Measurements from ENCODE around the gene C6orf15. TPM values are rescaled to one million over a fixed set of nuclear protein-coding genes. Genes with fewer than 3 reads are reported as not detected.

The C6orf15 gene
- total and polyA plus RNA-seq, 10 donors, result not detected

DNA sequence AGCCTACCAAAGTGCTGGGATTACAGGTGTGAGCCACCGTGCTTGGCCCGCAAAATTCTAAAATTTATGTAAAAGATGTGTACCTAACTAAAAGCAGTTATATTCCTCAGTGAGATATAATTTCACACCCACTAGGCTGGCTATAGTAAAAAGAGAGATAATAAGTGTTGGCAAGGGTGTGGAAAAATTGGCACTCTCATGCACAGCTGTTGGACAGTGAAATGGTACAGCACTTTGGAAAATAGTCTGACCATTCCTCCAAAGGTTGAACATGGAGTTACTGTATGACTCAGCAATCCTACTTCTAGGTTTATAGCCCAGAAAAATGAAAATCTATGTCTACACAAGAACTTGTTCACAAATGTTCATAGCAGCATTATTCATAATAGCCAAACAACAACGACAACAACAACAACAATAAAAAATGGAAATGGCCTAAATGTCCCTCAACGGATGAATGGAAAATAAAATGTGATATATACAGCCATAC is 13.9 kb downstream of the C6orf15 start:
- Histone ChIP-seq H3K4me3 (no peak overlapping the region), H3K9me3 (no peaks in the 10 kb centered on the region), H3K4me1 (peaks cover 11 to 42% (median 30%) of the 10 kb centered on the region in 6 donors), H3K27ac (no peak overlapping the region), H3K27me3 (replicated peaks in 1 of 7) (no peaks in the 10 kb centered on the region), H3K36me3 (no peaks in the 10 kb centered on the region)
- TF ChIP-seq POLR2A (IDR thresholded peaks at IDR 0.05) (no peak), POLR2AphosphoS5 (IDR thresholded peaks at IDR 0.05) (no peak)
- TF ChIP-seq, protein P1, sequence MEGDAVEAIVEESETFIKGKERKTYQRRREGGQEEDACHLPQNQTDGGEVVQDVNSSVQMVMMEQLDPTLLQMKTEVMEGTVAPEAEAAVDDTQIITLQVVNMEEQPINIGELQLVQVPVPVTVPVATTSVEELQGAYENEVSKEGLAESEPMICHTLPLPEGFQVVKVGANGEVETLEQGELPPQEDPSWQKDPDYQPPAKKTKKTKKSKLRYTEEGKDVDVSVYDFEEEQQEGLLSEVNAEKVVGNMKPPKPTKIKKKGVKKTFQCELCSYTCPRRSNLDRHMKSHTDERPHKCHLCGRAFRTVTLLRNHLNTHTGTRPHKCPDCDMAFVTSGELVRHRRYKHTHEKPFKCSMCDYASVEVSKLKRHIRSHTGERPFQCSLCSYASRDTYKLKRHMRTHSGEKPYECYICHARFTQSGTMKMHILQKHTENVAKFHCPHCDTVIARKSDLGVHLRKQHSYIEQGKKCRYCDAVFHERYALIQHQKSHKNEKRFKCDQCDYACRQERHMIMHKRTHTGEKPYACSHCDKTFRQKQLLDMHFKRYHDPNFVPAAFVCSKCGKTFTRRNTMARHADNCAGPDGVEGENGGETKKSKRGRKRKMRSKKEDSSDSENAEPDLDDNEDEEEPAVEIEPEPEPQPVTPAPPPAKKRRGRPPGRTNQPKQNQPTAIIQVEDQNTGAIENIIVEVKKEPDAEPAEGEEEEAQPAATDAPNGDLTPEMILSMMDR (IDR thresholded peaks at IDR 0.05 in 8 of 11, conservative IDR thresholded peaks at IDR 0.05 in 3 of 11), result no peak
- DNase-seq, result no peak
- intact Hi-C loops (cut with DNase I; ENCODE audit: low total_unique reads), result no loop called here
- 86 to 97% (median 92%) methylated on average over 4 of the region's 4 CpGs for WGBS, 5 donors

DNA sequence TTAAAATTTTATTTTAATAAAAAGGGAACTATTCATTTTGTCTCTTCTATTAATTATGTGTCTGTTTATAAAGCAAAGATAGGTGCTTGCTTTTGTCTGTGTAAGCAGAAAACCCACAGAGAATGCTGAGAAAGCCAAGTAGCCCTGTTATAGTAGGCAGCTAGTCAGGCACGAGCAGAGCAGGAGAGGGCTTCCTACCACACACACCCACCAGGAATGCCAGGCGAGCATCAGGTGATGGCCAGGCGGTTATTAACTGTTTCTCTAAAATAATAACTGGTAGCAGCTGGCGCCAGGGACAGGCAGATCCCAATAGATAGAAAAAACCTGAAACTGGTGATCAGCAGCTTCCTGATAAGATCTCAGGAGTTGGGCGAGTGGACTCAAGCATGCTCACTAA is 15.7 kb downstream of the C6orf15 start:
- 60 to 78% (median 72%) methylated on average over 5 of the region's 5 CpGs for WGBS, 5 donors
- TF ChIP-seq POLR2AphosphoS5 (IDR thresholded peaks at IDR 0.05), result no peak
- TF ChIP-seq, protein P1 (IDR thresholded peaks at IDR 0.05 in 8 of 11, conservative IDR thresholded peaks at IDR 0.05 in 3 of 11), result no peak
- TF ChIP-seq POLR2A (IDR thresholded peaks at IDR 0.05), result no peak
- Histone ChIP-seq H3K27ac (no peak overlapping the region), H3K27me3 (replicated peaks in 1 of 7) (no peaks in the 10 kb centered on the region), H3K4me3 (no peak overlapping the region), H3K9me3 (no peaks in the 10 kb centered on the region), H3K36me3 (no peaks in the 10 kb centered on the region), H3K4me1 (peaks cover 11 to 45% (median 30%) of the 10 kb centered on the region in 6 donors)
- intact Hi-C loops (cut with DNase I; ENCODE audit: low total_unique reads), result no loop called here
- DNase-seq, result no peak

DNA sequence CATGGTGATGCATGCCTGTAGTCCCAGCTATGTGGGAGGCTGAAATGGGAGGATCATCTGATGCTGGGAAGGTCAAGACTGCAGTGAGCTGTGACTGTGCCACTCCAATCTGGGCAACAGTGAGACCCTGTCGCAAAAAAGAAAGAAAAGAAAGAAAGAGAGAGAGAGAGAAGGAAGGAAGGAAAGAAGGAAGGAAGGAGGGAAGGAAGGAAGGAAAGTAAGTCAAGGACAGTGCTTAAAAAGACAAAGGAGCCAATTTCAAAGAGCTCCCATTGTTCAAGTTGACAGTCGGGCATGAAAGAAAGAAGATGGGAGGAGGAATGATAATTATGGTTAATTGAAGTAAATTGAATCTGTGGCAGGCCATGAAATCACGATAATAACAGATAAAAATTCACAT is 16.2 kb downstream of the C6orf15 start:
- WGBS, 5 donors, result 62 to 79% (median 75%) methylated on average over 3 of the region's 3 CpGs
- H3K36me3 ChIP-seq, result no peaks in the 10 kb centered on the region
- H3K27me3 ChIP-seq (replicated peaks in 1 of 7), result no peaks in the 10 kb centered on the region
- TF ChIP-seq, protein P1 (IDR thresholded peaks at IDR 0.05 in 8 of 11, conservative IDR thresholded peaks at IDR 0.05 in 3 of 11), result no peak
- TF ChIP-seq POLR2A (IDR thresholded peaks at IDR 0.05) (no peak), POLR2AphosphoS5 (IDR thresholded peaks at IDR 0.05) (no peak)
- intact Hi-C loops (cut with DNase I; ENCODE audit: low total_unique reads), result no loop called here
- peaks cover 11 to 45% (median 30%) of the 10 kb centered on the region in 6 donors for H3K4me1 ChIP-seq
- DNase-seq, result no peak
- H3K4me3 ChIP-seq, result no peak overlapping the region
- no peak overlapping the region for H3K27ac ChIP-seq
- H3K9me3 ChIP-seq, result no peaks in the 10 kb centered on the region

DNA sequence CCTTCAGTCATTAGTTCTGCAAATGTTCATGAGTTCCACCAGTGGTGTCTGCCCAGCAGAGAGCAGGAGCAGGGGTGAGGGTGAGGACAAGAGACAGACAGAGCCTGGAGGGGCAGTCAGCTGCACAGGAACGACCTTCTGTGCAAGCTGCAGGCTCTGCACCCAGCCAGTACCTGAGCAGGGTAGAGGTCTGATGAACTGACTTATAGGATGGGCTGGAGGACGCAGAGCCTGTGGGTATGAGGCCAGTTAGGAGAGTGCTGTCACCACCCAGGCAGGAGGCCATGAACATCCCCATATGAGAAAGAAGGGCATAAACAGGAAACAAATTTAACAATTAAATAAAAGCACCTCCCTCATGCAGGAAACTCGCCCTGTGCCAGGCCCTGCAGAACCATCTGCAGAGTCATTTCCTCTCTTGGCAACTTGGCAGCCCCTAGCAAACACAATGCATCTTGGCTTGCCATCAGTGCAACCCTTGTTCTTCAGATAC is 17.9 kb downstream of the C6orf15 start:
- peak in 2 of 3 donors; percentile 58 to 81 for TF ChIP-seq POLR2AphosphoS5 (IDR thresholded peaks at IDR 0.05)
- TF ChIP-seq, protein P1 (IDR thresholded peaks at IDR 0.05 in 8 of 11, conservative IDR thresholded peaks at IDR 0.05 in 3 of 11), result no peak
- Histone ChIP-seq H3K4me1 (peaks cover 11 to 45% (median 30%) of the 10 kb centered on the region in 6 donors), H3K27ac (peak overlapping the region; percentile 48 to 91 (median 76)), H3K4me3 (peak overlapping the region in 1 of 8 donors; percentile 5), H3K36me3 (no peaks in the 10 kb centered on the region), H3K9me3 (no peaks in the 10 kb centered on the region), H3K27me3 (replicated peaks in 1 of 7) (no peaks in the 10 kb centered on the region)
- peak; percentile 85 for DNase-seq
- intact Hi-C loops (cut with DNase I; ENCODE audit: low total_unique reads), result no loop called here
- 7 to 22% (median 11%) methylated on average over 3 of the region's 3 CpGs for WGBS, 5 donors

Data from spleen (tissue), 11 donors.